Testis (tissue), 2 donors: ENCODE data around the gene LRRC74A.

ENCODE experiments used
- CTCF ChIP-seq, 3 experiments: fragments of 450-650 bp in 2 of 3; fragments of 200-600 bp in 1 of 3; sonication (generic) in 1 of 3; IDR thresholded peaks; one replicate each; pipeline ENCODE4 v1.5.1; 2016 to 2019; ENCODE audit warnings: antibody characterized with exemption in 3 of 3, mild to moderate bottlenecking in 2 of 3, moderate library complexity in 1 of 3
- POLR2A ChIP-seq: fragments of 450-650 bp; IDR thresholded peaks from one replicate; pipeline ENCODE4 v1.6.1; 2017; ENCODE audit warnings: antibody characterized with exemption, mild to moderate bottlenecking, moderate library complexity

GRCh38 chr14:76883447-76883846 is 57.2 kb downstream of the LRRC74A start:
- TF ChIP-seq CTCF (IDR thresholded peaks at IDR 0.05): no peak
- TF ChIP-seq POLR2A: no peak
